ENCODE results near the gene APAF1.

- TF ChIP-seq, protein P1, sequence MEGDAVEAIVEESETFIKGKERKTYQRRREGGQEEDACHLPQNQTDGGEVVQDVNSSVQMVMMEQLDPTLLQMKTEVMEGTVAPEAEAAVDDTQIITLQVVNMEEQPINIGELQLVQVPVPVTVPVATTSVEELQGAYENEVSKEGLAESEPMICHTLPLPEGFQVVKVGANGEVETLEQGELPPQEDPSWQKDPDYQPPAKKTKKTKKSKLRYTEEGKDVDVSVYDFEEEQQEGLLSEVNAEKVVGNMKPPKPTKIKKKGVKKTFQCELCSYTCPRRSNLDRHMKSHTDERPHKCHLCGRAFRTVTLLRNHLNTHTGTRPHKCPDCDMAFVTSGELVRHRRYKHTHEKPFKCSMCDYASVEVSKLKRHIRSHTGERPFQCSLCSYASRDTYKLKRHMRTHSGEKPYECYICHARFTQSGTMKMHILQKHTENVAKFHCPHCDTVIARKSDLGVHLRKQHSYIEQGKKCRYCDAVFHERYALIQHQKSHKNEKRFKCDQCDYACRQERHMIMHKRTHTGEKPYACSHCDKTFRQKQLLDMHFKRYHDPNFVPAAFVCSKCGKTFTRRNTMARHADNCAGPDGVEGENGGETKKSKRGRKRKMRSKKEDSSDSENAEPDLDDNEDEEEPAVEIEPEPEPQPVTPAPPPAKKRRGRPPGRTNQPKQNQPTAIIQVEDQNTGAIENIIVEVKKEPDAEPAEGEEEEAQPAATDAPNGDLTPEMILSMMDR (IDR thresholded peaks at IDR 0.05), result no peak
- TF ChIP-seq, protein P2, sequence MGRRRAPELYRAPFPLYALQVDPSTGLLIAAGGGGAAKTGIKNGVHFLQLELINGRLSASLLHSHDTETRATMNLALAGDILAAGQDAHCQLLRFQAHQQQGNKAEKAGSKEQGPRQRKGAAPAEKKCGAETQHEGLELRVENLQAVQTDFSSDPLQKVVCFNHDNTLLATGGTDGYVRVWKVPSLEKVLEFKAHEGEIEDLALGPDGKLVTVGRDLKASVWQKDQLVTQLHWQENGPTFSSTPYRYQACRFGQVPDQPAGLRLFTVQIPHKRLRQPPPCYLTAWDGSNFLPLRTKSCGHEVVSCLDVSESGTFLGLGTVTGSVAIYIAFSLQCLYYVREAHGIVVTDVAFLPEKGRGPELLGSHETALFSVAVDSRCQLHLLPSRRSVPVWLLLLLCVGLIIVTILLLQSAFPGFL (CRISPR knock-in tag; IDR thresholded peaks at IDR 0.05; ENCODE audit: borderline replicate concordance), result no peak
- TF ChIP-seq IRF1 (CRISPR knock-in tag; IDR thresholded peaks at IDR 0.05) (no peak), CBFB (CRISPR knock-in tag; IDR thresholded peaks at IDR 0.05; ENCODE audit: low read depth) (no peak)
- TF ChIP-seq, protein P3, sequence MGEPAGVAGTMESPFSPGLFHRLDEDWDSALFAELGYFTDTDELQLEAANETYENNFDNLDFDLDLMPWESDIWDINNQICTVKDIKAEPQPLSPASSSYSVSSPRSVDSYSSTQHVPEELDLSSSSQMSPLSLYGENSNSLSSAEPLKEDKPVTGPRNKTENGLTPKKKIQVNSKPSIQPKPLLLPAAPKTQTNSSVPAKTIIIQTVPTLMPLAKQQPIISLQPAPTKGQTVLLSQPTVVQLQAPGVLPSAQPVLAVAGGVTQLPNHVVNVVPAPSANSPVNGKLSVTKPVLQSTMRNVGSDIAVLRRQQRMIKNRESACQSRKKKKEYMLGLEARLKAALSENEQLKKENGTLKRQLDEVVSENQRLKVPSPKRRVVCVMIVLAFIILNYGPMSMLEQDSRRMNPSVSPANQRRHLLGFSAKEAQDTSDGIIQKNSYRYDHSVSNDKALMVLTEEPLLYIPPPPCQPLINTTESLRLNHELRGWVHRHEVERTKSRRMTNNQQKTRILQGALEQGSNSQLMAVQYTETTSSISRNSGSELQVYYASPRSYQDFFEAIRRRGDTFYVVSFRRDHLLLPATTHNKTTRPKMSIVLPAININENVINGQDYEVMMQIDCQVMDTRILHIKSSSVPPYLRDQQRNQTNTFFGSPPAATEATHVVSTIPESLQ (CRISPR knock-in tag; IDR thresholded peaks at IDR 0.05), result no peak
These were observed 56.1 kb downstream of the APAF1 start for GRCh38 chr12:98701166-98701565.
